ENCODE results near the gene TPX2. TPM values are rescaled to one million over a fixed set of nuclear protein-coding genes. Genes with fewer than 3 reads are reported as not detected.

Gene TPX2
- total and polyA plus RNA-seq, 2 donors = 8.2 to 75.6 TPM

GRCh38 chr20:31705191-31705590 lies 33.9 kb upstream of the TPX2 start:
- Histone ChIP-seq H3K4me1 (ENCODE audit: control insufficient read depth in 2 of 2, insufficient read depth in 2 of 2, low read length in 2 of 2) (peaks cover 59 to 87% of the 10 kb centered on the region in 2 donors), H3K4me3 (ENCODE audit: low read length in 2 of 2) (peak overlapping the region in 1 of 2 donors; percentile 1), H3K27me3 (ENCODE audit: control insufficient read depth in 2 of 2, insufficient read depth in 1 of 2, low read length in 1 of 2) (no peaks in the 10 kb centered on the region), H3K36me3 (ENCODE audit: control insufficient read depth in 2 of 2, insufficient read depth in 2 of 2, low read length in 1 of 2) (peaks cover 32 to 66% of the 10 kb centered on the region in 2 donors), H3K9me3 (ENCODE audit: control insufficient read depth in 2 of 2, insufficient read depth in 1 of 2, low read length in 1 of 2) (peaks cover 0 to 6% of the 10 kb centered on the region in 2 donors), H3K27ac (ENCODE audit: low read depth in 1 of 2, low read length in 1 of 2) (peak overlapping the region in 1 of 2 donors; percentile 98)
- no peak for DNase-seq (ENCODE audit: low read depth in 6 of 9, low spot score in 9 of 9)

GRCh38 chr20:31705598-31706597 lies 33.2 kb upstream of the TPX2 start:
- Histone ChIP-seq H3K36me3 (ENCODE audit: control insufficient read depth in 2 of 2, insufficient read depth in 2 of 2, low read length in 1 of 2) (peaks cover 38 to 66% of the 10 kb centered on the region in 2 donors), H3K27ac (ENCODE audit: low read depth in 1 of 2, low read length in 1 of 2) (peak overlapping the region; percentile 64 to 98), H3K9me3 (ENCODE audit: control insufficient read depth in 2 of 2, insufficient read depth in 1 of 2, low read length in 1 of 2) (peaks cover 0 to 4% of the 10 kb centered on the region in 2 donors), H3K27me3 (ENCODE audit: control insufficient read depth in 2 of 2, insufficient read depth in 1 of 2, low read length in 1 of 2) (no peaks in the 10 kb centered on the region), H3K4me3 (ENCODE audit: low read length in 2 of 2) (peak overlapping the region in 1 of 2 donors; percentile 1), H3K4me1 (ENCODE audit: control insufficient read depth in 2 of 2, insufficient read depth in 2 of 2, low read length in 2 of 2) (peaks cover 59 to 87% of the 10 kb centered on the region in 2 donors)
- peak in 1 of 9 donors; percentile 78 for DNase-seq (ENCODE audit: low read depth in 6 of 9, low spot score in 9 of 9)
- 92% methylated on average over 4 of the region's 4 CpGs for WGBS

- Histone ChIP-seq H3K27me3 (ENCODE audit: control insufficient read depth in 2 of 2, insufficient read depth in 1 of 2, low read length in 1 of 2) (no peaks in the 10 kb centered on the region), H3K36me3 (ENCODE audit: control insufficient read depth in 2 of 2, insufficient read depth in 2 of 2, low read length in 1 of 2) (peaks cover 45 to 69% of the 10 kb centered on the region in 2 donors), H3K27ac (ENCODE audit: low read depth in 1 of 2, low read length in 1 of 2) (peak overlapping the region; percentile 62 to 98), H3K9me3 (ENCODE audit: control insufficient read depth in 2 of 2, insufficient read depth in 1 of 2, low read length in 1 of 2) (peaks cover 0 to 4% of the 10 kb centered on the region in 2 donors), H3K4me3 (ENCODE audit: low read length in 2 of 2) (no peak overlapping the region), H3K4me1 (ENCODE audit: control insufficient read depth in 2 of 2, insufficient read depth in 2 of 2, low read length in 2 of 2) (peaks cover 67 to 92% of the 10 kb centered on the region in 2 donors)
- 98% methylated on average over 2 of the region's 2 CpGs for WGBS
- peak in 1 of 9 donors; percentile 20 for DNase-seq (ENCODE audit: low read depth in 6 of 9, low spot score in 9 of 9)
Measured at GRCh38 chr20:31706607-31707257, 32.4 kb upstream of the TPX2 start.

- H3K36me3 ChIP-seq (ENCODE audit: control insufficient read depth in 2 of 2, insufficient read depth in 2 of 2, low read length in 1 of 2) = peaks cover 45 to 69% of the 10 kb centered on the region in 2 donors
- 96% methylated on average over 5 of the region's 5 CpGs for WGBS
- peaks cover 0 to 4% of the 10 kb centered on the region in 2 donors for H3K9me3 ChIP-seq (ENCODE audit: control insufficient read depth in 2 of 2, insufficient read depth in 1 of 2, low read length in 1 of 2)
- no peak for DNase-seq (ENCODE audit: low read depth in 6 of 9, low spot score in 9 of 9)
- H3K27ac ChIP-seq (ENCODE audit: low read depth in 1 of 2, low read length in 1 of 2) = peak overlapping the region in 1 of 2 donors; percentile 98
- peaks cover 69 to 93% of the 10 kb centered on the region in 2 donors for H3K4me1 ChIP-seq (ENCODE audit: control insufficient read depth in 2 of 2, insufficient read depth in 2 of 2, low read length in 2 of 2)
- H3K27me3 ChIP-seq (ENCODE audit: control insufficient read depth in 2 of 2, insufficient read depth in 1 of 2, low read length in 1 of 2) = no peaks in the 10 kb centered on the region
- H3K4me3 ChIP-seq (ENCODE audit: low read length in 2 of 2) = no peak overlapping the region
Measured at GRCh38 chr20:31707258-31707615, 31.9 kb upstream of the TPX2 start.

- Histone ChIP-seq H3K4me1 (ENCODE audit: control insufficient read depth in 2 of 2, insufficient read depth in 2 of 2, low read length in 2 of 2) (peaks cover 78 to 95% of the 10 kb centered on the region in 2 donors), H3K4me3 (ENCODE audit: low read length in 2 of 2) (peak overlapping the region; percentile 22 to 34), H3K9me3 (ENCODE audit: control insufficient read depth in 2 of 2, insufficient read depth in 1 of 2, low read length in 1 of 2) (peaks cover 0 to 4% of the 10 kb centered on the region in 2 donors), H3K36me3 (ENCODE audit: control insufficient read depth in 2 of 2, insufficient read depth in 2 of 2, low read length in 1 of 2) (peaks cover 52 to 79% of the 10 kb centered on the region in 2 donors), H3K27ac (ENCODE audit: low read depth in 1 of 2, low read length in 1 of 2) (peak overlapping the region; percentile 89 to 98), H3K27me3 (ENCODE audit: control insufficient read depth in 2 of 2, insufficient read depth in 1 of 2, low read length in 1 of 2) (no peaks in the 10 kb centered on the region)
- WGBS = 2% methylated on average over 2 of the region's 2 CpGs
- peak; percentile 86 to 96 (median 90) for DNase-seq (ENCODE audit: low read depth in 6 of 9, low spot score in 9 of 9)
Measured at GRCh38 chr20:31707994-31708735, 30.9 kb upstream of the TPX2 start.

GRCh38 chr20:31708736-31709534 lies 30.2 kb upstream of the TPX2 start:
- H3K4me1 ChIP-seq (ENCODE audit: control insufficient read depth in 2 of 2, insufficient read depth in 2 of 2, low read length in 2 of 2) = peaks cover 86 to 98% of the 10 kb centered on the region in 2 donors
- peak overlapping the region in 1 of 2 donors; percentile 22 for H3K4me3 ChIP-seq (ENCODE audit: low read length in 2 of 2)
- no peaks in the 10 kb centered on the region for H3K27me3 ChIP-seq (ENCODE audit: control insufficient read depth in 2 of 2, insufficient read depth in 1 of 2, low read length in 1 of 2)
- peaks cover 56 to 84% of the 10 kb centered on the region in 2 donors for H3K36me3 ChIP-seq (ENCODE audit: control insufficient read depth in 2 of 2, insufficient read depth in 2 of 2, low read length in 1 of 2)
- H3K27ac ChIP-seq (ENCODE audit: low read depth in 1 of 2, low read length in 1 of 2) = peak overlapping the region; percentile 89 to 98
- peaks cover 0 to 4% of the 10 kb centered on the region in 2 donors for H3K9me3 ChIP-seq (ENCODE audit: control insufficient read depth in 2 of 2, insufficient read depth in 1 of 2, low read length in 1 of 2)
- 88% methylated on average over 11 of the region's 11 CpGs for WGBS
- peak in 7 of 9 donors; percentile 71 to 93 (median 83) for DNase-seq (ENCODE audit: low read depth in 6 of 9, low spot score in 9 of 9)

- Histone ChIP-seq H3K27me3 (ENCODE audit: control insufficient read depth in 2 of 2, insufficient read depth in 1 of 2, low read length in 1 of 2) (no peaks in the 10 kb centered on the region), H3K9me3 (ENCODE audit: control insufficient read depth in 2 of 2, insufficient read depth in 1 of 2, low read length in 1 of 2) (peaks cover 0 to 4% of the 10 kb centered on the region in 2 donors), H3K27ac (ENCODE audit: low read depth in 1 of 2, low read length in 1 of 2) (peak overlapping the region; percentile 86 to 98), H3K4me1 (ENCODE audit: control insufficient read depth in 2 of 2, insufficient read depth in 2 of 2, low read length in 2 of 2) (peaks cover 86 to 98% of the 10 kb centered on the region in 2 donors), H3K4me3 (ENCODE audit: low read length in 2 of 2) (no peak overlapping the region), H3K36me3 (ENCODE audit: control insufficient read depth in 2 of 2, insufficient read depth in 2 of 2, low read length in 1 of 2) (peaks cover 53 to 84% of the 10 kb centered on the region in 2 donors)
- peak in 1 of 9 donors; percentile 20 for DNase-seq (ENCODE audit: low read depth in 6 of 9, low spot score in 9 of 9)
- WGBS = 94% methylated on average over 5 of the region's 5 CpGs
Measured at GRCh38 chr20:31709939-31710338, 29.2 kb upstream of the TPX2 start.

Measured in thymus (tissue), 11 donors.